Mammary epithelial cell (primary cell): Measurements from ENCODE around the gene KCNJ16.

Experiments
- EZH2 ChIP-seq: IDR thresholded peaks from 2 replicates; pipeline ENCODE4 v1.6.1; 2012; ENCODE audit warnings: low read length, inconsistent platforms, borderline replicate concordance
- TF ChIP-seq, protein P1 (sequence below), 2 donors: IDR thresholded peaks in 1 of 2; conservative IDR thresholded peaks in 1 of 2; 2 replicates each; pipeline ENCODE4 v1.5.1; 2011 to 2012; ENCODE audit warnings: inconsistent platforms in 2 of 2, low read length in 2 of 2, mild to moderate bottlenecking in 2 of 2, control low read depth in 1 of 2, low read depth in 1 of 2; ENCODE audit not compliant: insufficient read depth in 1 of 2; ENCODE audit errors: extremely low read depth in 1 of 2

DNA sequence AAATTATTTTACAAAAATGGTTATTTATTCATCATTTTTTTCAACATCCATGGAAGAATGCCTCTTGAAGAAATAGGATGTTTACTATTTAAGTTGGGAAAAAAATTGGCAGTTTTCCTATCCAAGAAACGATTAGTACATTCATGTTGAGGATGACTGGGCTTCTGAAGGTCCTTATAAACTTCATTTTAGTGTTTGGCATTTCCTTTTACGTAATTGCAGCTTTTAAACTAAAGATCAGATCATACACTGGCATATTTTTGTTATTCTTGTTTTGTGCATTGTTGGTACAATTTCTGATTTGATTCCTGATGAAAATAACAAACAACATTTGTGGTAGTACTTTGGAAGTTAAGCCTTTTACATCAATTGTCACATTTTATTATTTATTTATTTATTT, 11.5 kb downstream of the KCNJ16 start:
- TF ChIP-seq, protein P1, sequence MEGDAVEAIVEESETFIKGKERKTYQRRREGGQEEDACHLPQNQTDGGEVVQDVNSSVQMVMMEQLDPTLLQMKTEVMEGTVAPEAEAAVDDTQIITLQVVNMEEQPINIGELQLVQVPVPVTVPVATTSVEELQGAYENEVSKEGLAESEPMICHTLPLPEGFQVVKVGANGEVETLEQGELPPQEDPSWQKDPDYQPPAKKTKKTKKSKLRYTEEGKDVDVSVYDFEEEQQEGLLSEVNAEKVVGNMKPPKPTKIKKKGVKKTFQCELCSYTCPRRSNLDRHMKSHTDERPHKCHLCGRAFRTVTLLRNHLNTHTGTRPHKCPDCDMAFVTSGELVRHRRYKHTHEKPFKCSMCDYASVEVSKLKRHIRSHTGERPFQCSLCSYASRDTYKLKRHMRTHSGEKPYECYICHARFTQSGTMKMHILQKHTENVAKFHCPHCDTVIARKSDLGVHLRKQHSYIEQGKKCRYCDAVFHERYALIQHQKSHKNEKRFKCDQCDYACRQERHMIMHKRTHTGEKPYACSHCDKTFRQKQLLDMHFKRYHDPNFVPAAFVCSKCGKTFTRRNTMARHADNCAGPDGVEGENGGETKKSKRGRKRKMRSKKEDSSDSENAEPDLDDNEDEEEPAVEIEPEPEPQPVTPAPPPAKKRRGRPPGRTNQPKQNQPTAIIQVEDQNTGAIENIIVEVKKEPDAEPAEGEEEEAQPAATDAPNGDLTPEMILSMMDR (conservative IDR thresholded peaks at IDR 0.05 in 1 of 2, IDR thresholded peaks at IDR 0.05 in 1 of 2; ENCODE audit: extremely low read depth in 1 of 2, insufficient read depth in 1 of 2, low read depth in 1 of 2, low read length in 2 of 2), result no peak
- no peak for TF ChIP-seq EZH2
